GDM1 (cell line): Measurements from ENCODE around the gene DTD1.

Source experiments
- DNase-seq: peaks from one replicate; lab custom pipeline; 2025; lab: John Stamatoyannopoulos, UW

DTD1 gene

GRCh38 chr20:18663932-18664331 is 76.1 kb downstream of the DTD1 start:
- no peak for DNase-seq

- no peak for DNase-seq
These were observed 77.3 kb downstream of the DTD1 start for GRCh38 chr20:18665135-18665534.

DNA sequence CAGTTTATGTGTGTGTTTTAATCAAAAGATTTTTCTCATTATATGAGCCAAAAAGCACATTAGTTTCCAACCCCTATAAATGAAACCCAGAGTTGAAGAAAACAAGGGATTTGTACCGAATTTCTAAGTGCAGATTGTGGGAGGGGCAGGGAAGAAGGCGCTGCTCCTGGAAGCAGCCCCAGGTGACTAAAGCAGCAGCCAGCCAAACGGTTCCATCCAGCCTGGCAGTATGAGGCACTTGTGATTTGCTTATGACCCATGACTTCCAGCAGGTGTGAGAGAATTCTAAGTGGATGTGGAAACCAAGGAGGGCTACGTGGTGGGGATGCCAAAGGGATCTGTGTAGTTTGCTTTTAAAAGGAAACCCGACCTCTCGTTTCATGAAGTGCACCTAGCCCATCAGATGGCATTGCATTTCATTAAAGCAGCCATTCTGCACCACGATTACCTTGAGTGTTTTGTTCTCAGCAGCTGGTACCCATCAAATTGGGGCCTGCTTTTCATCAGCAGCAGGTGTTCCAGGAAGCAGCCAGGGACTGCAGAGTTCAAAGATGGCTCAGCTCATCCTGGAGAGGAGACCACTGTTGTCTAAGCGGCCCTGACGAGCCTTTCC is 79.1 kb downstream of the DTD1 start:
- DNase-seq, result no peak

- DNase-seq, result no peak
These were observed 81.6 kb downstream of the DTD1 start for GRCh38 chr20:18669241-18670019.

DNA sequence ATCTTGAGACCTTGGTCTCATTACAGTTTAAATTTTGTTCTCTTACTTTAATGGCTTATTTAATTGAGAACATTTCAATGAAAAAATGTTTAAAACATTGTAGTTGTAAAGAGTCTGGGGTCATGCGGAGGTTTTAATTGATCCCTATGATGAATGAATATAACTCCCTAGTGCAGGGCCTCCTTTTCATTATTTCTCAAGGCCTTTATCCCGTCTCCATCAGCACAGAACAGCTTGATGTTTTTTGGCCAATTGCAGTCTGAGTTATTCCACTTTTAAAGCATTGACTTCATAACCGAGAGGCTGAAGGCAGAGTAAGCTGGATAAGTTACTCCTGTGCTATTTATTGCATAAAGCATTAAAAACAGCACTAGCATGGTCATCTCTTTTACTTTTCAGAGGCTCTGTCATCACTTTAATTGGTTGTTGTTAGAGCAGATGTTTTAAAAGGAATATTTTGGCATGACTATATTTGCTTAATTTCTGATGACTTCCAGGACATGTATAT is 83.4 kb downstream of the DTD1 start:
- no peak for DNase-seq

DNA sequence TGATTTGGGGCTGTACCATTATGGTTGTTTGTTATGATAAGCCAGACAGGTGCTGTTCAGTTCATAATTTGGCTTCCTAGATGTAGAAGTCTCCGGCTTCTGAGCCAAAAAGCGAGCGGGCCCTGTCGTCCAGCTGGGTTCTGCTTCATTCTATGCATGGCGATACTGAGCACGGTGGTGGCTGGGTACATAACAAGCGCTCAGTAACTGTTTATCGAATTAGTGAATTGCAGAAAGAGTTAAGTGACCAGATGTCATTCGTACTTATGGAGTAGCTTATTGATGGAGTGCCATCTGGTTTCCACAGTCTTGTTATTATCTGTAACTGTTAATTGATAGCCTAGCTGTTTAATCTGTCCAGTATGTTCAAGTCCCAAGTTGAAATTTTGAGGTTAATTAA is 85.0 kb downstream of the DTD1 start:
- no peak for DNase-seq

DNA sequence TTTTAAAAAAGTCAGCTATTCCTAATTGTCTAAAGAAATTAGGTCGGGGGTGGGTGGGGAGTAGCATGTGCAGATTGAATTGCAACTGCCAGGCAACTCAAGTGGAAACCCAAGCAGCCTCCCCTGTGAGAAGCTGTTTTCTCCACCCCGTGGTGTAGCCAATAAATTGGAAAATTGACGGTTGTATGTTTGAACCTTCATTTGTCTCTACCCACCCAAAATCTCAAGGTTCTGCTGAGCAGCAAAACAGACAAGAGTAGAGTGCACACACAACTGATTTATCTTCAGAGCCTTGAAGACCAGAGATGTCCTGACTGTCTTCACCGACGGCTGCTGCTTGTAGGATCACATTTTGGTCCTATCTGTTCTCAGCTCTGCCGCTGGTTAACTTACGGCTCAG is 88.5 kb downstream of the DTD1 start:
- DNase-seq, result no peak

DNA sequence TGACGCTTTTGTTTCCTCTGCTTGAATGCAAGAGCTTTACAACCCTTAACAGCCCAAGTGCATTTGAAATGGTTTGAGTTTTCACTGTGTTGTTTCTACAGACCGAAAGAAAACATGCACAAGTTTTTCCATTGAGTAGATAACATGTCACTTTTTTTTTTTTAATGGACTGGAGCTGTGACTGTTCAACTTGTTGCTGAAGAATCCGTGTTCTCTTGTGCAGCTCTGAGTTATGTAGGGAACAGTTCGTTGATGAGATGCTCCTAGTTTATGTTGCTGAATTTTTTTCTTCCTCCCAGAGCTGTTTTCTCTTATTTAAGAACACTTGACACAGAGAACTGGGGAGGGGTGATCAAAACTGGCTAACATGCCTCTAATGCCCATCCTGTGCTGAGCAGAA is 89.3 kb downstream of the DTD1 start:
- no peak for DNase-seq

GRCh38 chr20:18678549-18679419 is 90.9 kb downstream of the DTD1 start:
- DNase-seq, result no peak

DNA sequence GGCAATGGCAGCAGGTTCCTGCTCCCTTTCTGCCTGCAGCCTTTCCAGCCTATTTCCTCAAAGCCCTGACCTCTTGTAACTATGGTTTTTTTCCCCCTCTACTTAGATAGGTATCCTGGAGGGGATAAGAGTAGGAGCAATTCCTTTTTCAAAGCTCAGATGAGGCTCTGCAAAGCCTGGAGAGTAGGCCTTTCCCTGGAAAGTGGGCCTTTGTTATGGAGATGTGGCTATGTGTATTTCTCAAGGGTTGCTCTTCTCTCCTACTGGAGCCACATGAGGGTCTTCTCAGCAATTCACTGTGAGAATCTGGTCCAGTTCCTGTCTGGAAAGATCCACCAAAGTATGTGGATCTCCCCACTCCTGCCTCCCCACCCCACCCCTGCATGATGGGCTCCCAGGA is 96.0 kb downstream of the DTD1 start:
- DNase-seq, result no peak

DNA sequence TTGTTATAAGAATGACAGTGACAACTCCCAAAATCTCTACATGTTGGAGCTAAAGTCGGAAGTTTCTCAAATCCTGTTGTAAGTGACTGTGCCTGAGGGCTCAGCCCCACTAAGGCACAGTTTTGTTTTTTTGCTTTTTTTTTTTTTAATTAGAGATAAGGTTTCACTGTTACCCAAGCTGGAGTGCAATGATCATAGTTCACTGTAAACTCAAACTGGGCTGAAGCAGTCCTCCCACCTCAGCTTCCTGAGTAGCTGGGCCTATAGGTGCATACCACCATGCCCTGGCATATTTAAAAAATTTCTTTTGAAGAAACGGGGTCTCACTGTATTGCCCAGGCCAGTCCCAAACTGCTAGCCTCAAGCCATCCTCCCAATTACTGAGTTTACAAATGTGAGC is 96.9 kb downstream of the DTD1 start:
- no peak for DNase-seq

GRCh38 chr20:18685406-18685805 is 97.6 kb downstream of the DTD1 start:
- no peak for DNase-seq

- no peak for DNase-seq
These were observed 98.8 kb downstream of the DTD1 start for GRCh38 chr20:18686696-18687095.

- no peak for DNase-seq
These were observed 100.8 kb downstream of the DTD1 start for GRCh38 chr20:18688676-18689075.

- no peak for DNase-seq
These were observed 101.7 kb downstream of the DTD1 start for GRCh38 chr20:18689557-18689956.

DNA sequence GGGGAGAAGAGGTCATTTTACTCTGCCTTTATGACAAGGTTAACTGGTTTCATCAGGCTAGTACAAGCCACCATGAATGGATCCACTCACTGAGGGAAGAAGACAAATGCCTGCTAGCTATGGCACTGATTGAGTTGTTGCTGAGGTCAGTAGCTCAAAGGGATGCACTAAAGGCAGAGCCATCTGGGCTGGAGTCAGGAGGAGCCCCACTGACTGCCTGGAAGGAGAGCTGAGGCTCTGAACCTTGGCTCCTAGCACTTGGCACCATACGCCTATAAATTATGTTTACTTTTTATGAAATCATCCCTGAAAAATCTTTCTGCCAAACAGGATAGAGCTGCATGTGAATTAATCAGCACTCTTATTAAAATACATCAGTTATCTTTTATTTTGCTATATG is 104.6 kb downstream of the DTD1 start:
- no peak for DNase-seq

DNA sequence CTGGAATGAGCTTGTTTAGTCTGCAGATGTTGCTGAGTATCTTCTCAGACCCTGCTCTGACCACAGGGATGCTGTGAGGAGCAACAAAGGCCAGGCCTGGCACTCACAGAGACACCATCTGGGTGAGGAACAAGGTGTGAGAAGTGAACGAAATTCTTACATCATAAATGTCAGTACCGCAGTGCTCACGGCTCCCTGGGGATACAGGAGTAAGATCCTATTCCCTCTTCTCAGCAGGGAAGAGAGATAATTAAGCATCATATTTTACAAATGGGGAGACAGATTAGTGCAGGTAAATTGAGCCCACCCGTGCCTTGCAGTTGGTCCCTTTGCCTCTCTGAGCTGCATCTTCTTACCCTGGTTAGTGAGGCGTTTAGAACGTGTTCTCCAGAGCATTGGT is 106.2 kb downstream of the DTD1 start:
- no peak for DNase-seq

DNA sequence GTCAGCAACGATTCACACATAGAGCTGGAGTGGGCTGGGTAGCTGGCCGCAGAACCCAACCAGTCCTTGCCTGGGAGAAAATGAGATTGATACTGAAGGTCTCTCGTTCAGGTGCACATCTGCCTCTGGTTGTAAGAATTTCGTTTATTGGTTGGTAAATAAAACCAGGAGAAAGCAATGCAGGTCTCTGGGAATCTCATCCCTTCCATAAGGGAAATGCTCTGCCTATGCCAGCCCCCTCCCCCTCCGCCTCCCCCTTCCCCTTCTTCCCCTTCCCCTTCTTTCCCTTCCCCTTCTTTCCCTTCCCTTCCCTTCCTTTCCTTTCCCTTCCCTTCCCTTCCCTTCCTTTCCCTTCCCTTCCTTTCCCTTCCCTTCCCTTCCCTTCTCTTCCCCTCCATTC is 107.3 kb downstream of the DTD1 start:
- DNase-seq, result no peak

GRCh38 chr20:18698735-18699380 is 111.0 kb downstream of the DTD1 start:
- no peak for DNase-seq

DNA sequence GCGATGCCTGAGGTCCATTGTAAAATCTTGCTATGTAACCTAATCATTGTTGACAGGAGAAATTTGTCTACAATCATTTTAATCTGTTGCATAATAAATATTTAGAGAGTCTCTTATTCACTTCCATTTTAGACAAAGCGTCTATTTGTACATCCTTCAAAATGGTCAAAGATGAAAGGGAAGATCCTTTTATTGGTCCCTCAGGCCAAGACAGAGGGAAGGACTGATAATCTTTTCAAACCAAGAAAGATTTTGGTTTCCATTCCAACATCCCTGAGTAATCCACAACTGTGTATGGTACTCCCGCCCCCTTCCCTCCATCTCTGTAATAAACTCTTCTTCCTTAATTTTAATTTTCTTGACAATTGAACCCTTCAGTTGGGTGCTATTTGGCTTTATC is 114.1 kb downstream of the DTD1 start:
- DNase-seq, result no peak

- DNase-seq, result no peak
These were observed 114.9 kb downstream of the DTD1 start for GRCh38 chr20:18702736-18703135.

GRCh38 chr20:18705490-18705889 is 117.6 kb downstream of the DTD1 start:
- no peak for DNase-seq
